Astrocyte of the cerebellum (primary cell): ENCODE data around the gene SLC37A1.
"Not testable (repeated sequence)": the region's sequence is repeated elsewhere in the genome, so short reads cannot be mapped to it uniquely, and the experiment has no call there.

Experiments
- DNase-seq: peaks from one replicate; pipeline ENCODE4 v3.0.0-alpha.2; 2011; ENCODE audit warnings: low read depth
- H3K4me3 ChIP-seq: 2 replicates; pipeline ENCODE4 v1.5.1; 2011; ENCODE audit warnings: mild to moderate bottlenecking, low read depth, low read length, moderate library complexity
- CTCF ChIP-seq: IDR thresholded peaks from 2 replicates; pipeline ENCODE4 v1.5.1; 2012; ENCODE audit warnings: low read length, low read depth, moderate library complexity, mild to moderate bottlenecking; ENCODE audit errors: missing control alignments
- in situ Hi-C: cut with HindIII; loops from 2 replicates; pipeline ENCODE4 v1.10.0; 2017; ENCODE audit warnings: low sequenced_read_pairs

SLC37A1 gene

DNA sequence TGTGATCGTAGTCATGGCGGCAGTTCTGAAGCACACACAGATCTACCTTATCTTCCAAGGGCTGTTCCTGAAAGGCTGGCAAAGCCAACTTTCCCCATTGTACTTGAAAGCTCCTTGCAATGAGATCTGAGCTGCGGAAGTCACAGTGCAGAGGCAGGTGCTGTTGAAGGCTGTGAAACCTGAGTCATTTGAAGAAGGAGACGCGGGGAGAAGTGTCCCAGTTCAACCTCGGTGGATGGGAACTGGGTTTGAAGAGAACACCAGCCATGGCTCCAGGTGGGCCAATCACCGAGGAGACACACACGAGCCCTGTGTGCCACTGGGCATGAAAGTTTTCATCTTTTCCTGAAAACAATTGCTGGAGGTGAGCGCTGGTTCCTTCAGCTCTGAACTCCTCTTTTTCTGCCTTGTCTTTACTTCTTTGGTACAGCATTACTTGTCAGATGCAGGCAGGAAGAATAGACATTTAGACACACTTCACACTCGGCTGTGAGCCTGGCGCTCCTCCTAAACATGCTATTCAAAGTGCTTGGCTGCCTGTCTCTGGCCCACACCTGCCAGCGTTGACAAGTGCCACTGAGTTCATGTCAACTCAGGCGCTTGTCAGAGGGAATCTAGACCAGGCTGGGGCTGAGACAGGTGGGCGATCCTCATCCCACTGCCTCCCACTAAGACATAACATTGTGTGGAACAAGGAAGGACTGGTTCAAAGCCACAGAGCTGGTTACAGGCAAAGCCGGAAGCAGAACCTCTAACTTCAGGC is 114.1 kb downstream of the SLC37A1 start:
- in situ Hi-C loops: no loop called here
- DNase-seq: no peak
- no peak overlapping the region for H3K4me3 ChIP-seq
- TF ChIP-seq CTCF: no peak

DNA sequence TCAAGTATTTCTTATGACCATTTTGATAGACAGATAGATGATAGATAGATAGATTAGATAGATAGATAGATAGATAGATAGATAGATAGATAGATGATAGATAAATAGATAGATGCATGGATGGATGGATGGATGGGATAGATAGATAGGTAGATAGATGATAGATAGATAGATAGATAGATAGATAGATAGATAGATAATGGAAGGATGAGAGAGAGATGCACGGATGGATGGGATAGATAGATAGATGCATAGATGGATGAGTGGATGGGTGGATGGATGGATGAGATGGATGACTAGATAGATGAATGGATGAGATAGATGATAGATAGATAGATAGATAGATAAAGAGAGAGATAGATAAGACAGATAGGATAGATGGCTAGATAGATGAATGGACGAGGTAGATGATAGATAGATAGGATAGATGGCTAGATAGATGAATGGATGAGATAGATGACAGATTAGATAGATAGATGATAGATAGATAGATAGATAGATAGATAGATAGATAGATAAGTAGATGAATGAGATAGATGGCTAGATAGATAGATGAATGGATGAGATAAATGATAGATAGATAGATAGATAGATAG is 114.9 kb downstream of the SLC37A1 start:
- DNase-seq, in situ Hi-C loops, H3K4me3 ChIP-seq: not testable (repeated sequence)

- TF ChIP-seq CTCF: no peak
- H3K4me3 ChIP-seq: no peak overlapping the region
- in situ Hi-C loops: no loop called here
- no peak for DNase-seq
Observed at GRCh38 chr21:42629933-42630589, 116.4 kb downstream of the SLC37A1 start.

DNA sequence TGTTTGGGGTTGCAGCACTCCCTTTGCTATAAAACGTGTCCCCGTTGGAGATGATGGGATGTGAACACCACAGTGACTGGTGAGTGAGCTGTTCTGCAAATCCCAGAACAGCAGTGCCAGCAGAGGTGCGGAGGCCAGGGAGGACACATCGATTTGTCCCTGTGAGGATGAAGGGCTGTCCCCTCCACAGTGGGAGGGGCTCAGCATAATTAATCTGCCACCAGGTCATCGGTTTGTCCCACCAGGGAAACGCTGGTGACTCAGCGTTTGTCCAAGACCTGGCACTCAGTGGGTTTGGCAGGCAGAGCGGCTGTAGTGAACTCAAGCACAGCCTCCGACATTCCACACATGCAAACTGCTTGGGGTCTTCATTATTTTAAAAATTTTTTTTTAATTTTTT is 117.0 kb downstream of the SLC37A1 start:
- in situ Hi-C loops: no loop called here

More for the DNA sequence above, 117.0 kb downstream of the SLC37A1 start:
- no peak for DNase-seq
- TF ChIP-seq CTCF: no peak
- H3K4me3 ChIP-seq: no peak overlapping the region
